Uterus (tissue), 2 donors: Measurements from ENCODE around the gene SLC2A9.

Source experiments
- CTCF ChIP-seq, 4 experiments: fragments of 200-600 bp in 2 of 4; fragments of 450-650 bp in 2 of 4; sonication (generic) in 2 of 4; IDR thresholded peaks; one replicate each; pipeline ENCODE4 v1.5.1; 2016 to 2019; ENCODE audit warnings: antibody characterized with exemption in 4 of 4, mild to moderate bottlenecking in 2 of 4, moderate library complexity in 1 of 4
- POLR2A ChIP-seq, 2 donors: fragments of 450-650 bp; IDR thresholded peaks; one replicate each; pipeline ENCODE4 v1.6.1; 2016; ENCODE audit warnings: antibody characterized with exemption in 2 of 2, mild to moderate bottlenecking in 1 of 2, moderate library complexity in 1 of 2

GRCh38 chr4:10057023-10057395 is 35.7 kb upstream of the SLC2A9 start:
- TF ChIP-seq CTCF (IDR thresholded peaks at IDR 0.05) (no peak), POLR2A (IDR thresholded peaks at IDR 0.05) (no peak)
